Heart left ventricle (tissue), 13 donors: Measurements from ENCODE around the gene ADGRA1.

ENCODE experiments used
- POLR2A ChIP-seq, 2 donors: fragments of 450-650 bp; IDR thresholded peaks; one replicate each; pipeline ENCODE4 v1.6.1; 2017; ENCODE audit warnings: antibody characterized with exemption in 2 of 2, mild to moderate bottlenecking in 2 of 2, moderate library complexity in 2 of 2
- TF ChIP-seq, protein P1 (sequence below), 12 donors: fragments of 200-600 bp; sonication (generic) in 4 of 12; IDR thresholded peaks; one replicate each; pipeline versions ENCODE4 v1.5.0 to v1.8.0; 2018 to 2022; ENCODE audit warnings: antibody characterized with exemption in 12 of 12, mild to moderate bottlenecking in 5 of 12
- donor health status: ischemic (EF 13 %, LVEDD 7.1; RV severe dilation, severe dysfunction).
- donor health status: DM: no; HTN: yes; CAD: no.
- donor health status: DM: no; HTN: no; CAD: no.
- donor health status: ischemic (EF 25% LVEDD 6.9; RV normal size, moderate dysfunction).
- donor health status: ischemic (EF 25% LVEDD 5.7; RV mildly dilated, moderate dysfunction).
- donor health status: ischemic (EF 35%, LVEDD 5.7; RV mildly dilated, moderate dysfunction).
- donor health status: nonischemic (EF 11% LVEDD 7.7; RV severe dilation, severe dysfunction).
- donor health status: DM: yes; HTN: yes; CAD: no.
- donor health status: PGD.
- donor health status: ischemic (EF 29% LVEDD 5.4; RV normal size, mild dysfunction).
- donor health status: nonischemic (EF 23%, LVEDD 6.1; RV moderate dilation, normal function).

DNA sequence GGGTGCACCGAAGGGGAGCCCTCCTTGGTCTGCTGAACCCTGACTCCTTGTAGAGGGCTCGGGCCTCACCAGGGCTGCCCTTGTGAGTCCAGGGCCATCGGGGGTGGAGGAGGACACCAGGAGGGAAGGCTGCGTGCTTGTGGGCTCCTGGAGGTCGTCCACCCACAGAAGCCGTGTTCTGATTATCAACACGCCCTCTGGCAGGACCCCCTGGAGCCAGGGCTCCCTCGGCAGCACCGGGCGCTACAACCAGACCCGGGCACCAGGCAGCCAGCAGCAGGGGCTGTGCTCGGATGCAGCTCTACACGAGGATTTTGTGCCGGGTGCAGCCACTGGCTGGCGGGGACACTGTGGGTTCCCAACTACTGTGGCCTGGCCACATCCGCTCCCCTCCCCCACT, 6.1 kb upstream of the ADGRA1 start:
- TF ChIP-seq, protein P1, sequence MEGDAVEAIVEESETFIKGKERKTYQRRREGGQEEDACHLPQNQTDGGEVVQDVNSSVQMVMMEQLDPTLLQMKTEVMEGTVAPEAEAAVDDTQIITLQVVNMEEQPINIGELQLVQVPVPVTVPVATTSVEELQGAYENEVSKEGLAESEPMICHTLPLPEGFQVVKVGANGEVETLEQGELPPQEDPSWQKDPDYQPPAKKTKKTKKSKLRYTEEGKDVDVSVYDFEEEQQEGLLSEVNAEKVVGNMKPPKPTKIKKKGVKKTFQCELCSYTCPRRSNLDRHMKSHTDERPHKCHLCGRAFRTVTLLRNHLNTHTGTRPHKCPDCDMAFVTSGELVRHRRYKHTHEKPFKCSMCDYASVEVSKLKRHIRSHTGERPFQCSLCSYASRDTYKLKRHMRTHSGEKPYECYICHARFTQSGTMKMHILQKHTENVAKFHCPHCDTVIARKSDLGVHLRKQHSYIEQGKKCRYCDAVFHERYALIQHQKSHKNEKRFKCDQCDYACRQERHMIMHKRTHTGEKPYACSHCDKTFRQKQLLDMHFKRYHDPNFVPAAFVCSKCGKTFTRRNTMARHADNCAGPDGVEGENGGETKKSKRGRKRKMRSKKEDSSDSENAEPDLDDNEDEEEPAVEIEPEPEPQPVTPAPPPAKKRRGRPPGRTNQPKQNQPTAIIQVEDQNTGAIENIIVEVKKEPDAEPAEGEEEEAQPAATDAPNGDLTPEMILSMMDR (IDR thresholded peaks at IDR 0.05), result no peak
- no peak for TF ChIP-seq POLR2A (IDR thresholded peaks at IDR 0.05)
